ENCODE measurements around the gene CCR3.

DNA sequence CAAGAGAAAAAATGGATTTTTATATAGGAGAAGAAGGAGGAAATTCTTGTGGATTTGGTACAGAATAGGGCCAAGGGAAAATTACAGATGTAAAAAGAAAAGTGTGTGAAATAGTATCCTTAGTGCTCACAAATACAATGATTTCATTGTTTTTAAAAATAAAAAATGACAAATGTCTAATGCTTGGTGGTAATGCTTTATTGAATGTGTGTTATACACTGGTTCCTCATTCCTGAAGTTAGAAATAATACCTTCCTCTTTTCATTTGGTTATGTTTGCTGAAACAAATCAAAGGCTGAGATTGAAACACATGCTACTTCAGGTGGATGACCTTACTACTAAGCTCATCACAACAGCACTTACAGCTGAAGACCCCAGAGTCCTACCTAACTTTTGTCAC lies 73.9 kb downstream of the CCR3 start:
- TF ChIP-seq CTCF (IDR thresholded peaks at IDR 0.05; ENCODE audit: low read depth, low read length), result no peak
- no peak for TF ChIP-seq POLR2A (IDR thresholded peaks at IDR 0.05; ENCODE audit: extremely low read depth, insufficient read length)
